Measurements from ENCODE around the gene KCNA5.

The KCNA5 gene

DNA sequence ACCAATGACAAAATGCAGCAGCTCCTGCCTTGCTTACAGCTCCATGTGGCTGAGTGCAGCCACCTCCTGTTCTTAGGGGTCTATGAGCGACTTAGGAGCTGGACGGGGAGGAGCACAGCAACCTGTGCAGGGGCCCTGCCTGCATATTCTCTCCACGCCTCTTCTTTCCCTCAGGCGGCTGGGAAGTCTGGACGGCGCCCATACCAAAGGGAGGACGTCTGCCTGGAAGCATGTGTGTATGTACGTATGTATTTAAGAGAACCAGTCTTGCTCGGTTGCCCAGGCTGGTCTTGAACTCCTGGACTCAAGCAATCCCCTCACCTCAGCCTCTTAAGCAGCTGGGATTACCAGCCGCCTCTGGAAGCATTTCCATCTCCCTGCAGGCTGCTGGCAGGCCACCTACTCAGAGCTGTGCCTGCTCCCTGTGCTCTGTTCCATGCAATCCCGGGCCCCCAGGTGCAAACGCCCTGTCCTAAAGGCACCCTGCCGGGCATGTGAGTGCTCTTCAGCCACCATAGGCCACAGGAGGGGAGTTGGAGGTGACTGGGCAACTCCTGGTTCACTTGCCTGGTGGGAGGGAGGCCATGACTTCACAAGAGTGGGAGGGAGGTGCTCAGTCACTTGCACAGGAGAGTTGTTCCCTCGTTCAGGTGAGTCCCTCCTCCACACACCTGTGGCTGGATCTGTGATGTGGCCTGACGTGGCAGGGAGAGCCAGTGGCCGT is 44.3 kb downstream of the KCNA5 start:
- TF ChIP-seq CTCF (conservative IDR thresholded peaks at IDR 0.05) = no peak
- no peak overlapping the region for H3K27ac ChIP-seq

- TF ChIP-seq CTCF (conservative IDR thresholded peaks at IDR 0.05) = no peak
- H3K27ac ChIP-seq = no peak overlapping the region
These were observed 45.0 kb downstream of the KCNA5 start for GRCh38 chr12:5088586-5089264.

DNA sequence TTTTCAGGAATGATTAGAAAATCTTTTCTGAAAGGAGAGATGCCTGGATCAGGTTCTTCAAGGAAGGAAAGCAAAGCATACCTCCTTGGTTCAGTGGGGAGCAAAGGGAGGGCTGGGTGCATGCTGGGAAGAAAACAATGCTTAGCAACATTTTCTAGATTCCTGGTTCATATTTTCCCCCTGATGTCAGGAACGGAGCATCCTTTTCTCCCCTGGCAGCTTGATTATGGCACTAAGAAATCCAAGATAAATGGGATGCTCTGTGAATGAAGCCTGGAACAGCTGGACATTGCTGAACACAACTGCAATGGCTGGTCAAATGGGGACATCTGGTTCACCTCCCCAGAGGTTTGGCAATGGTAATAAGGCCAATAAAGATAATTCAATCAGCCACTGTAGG is 50.9 kb downstream of the KCNA5 start:
- H3K27ac ChIP-seq = no peak overlapping the region
- TF ChIP-seq CTCF (conservative IDR thresholded peaks at IDR 0.05) = no peak

GRCh38 chr12:5094986-5095385 is 51.3 kb downstream of the KCNA5 start:
- no peak for TF ChIP-seq CTCF (conservative IDR thresholded peaks at IDR 0.05)
- H3K27ac ChIP-seq = no peak overlapping the region
